Right lobe of liver (tissue), 6 donors: ENCODE data around the gene GREM1. TPM values are rescaled to one million over a fixed set of nuclear protein-coding genes. Genes with fewer than 3 reads are reported as not detected.
A peak's percentile ranks its signal among the peaks of the same experiment; 100 is the strongest.

Source experiments
- ATAC-seq, 4 donors: fragments of 200-7000 bp; cut with Tn5 transposase; one replicate each; pipeline ENCODE4 v1.9.1; 2020; ENCODE audit warnings: mild to moderate bottlenecking in 4 of 4, moderate library complexity in 4 of 4
- DNase-seq, 3 donors: peaks; one replicate each; pipeline ENCODE4 v3.0.0-alpha.2; 2020
- H3K27ac ChIP-seq, 3 donors: fragments of 200-600 bp; one replicate each; pipeline ENCODE4 v1.8.0; 2022
- H3K27me3 ChIP-seq, 2 donors: fragments of 200-600 bp; one replicate each; pipeline ENCODE4 v1.8.0; 2022
- H3K36me3 ChIP-seq, 4 donors: fragments of 200-600 bp; sonication (generic) in 1 of 4; one replicate each; pipeline versions ENCODE4 v1.5.1 to v1.8.0; 2017 to 2022; ENCODE audit warnings: control low read depth in 1 of 4
- H3K4me1 ChIP-seq, 4 donors: fragments of 200-600 bp; sonication (generic) in 1 of 4; one replicate each; pipeline versions ENCODE4 v1.5.1 to v1.8.0; 2017 to 2022; ENCODE audit warnings: control low read depth in 1 of 4
- H3K4me3 ChIP-seq, 3 donors: fragments of 200-600 bp; one replicate each; pipeline ENCODE4 v1.8.0; 2022
- H3K9me3 ChIP-seq, 4 donors: fragments of 200-600 bp; sonication (generic) in 1 of 4; one replicate each; pipeline versions ENCODE4 v1.5.1 to v1.8.0; 2017 to 2022; ENCODE audit warnings: control low read depth in 1 of 4
- POLR2A ChIP-seq: fragments of 450-650 bp; IDR thresholded peaks from one replicate; pipeline ENCODE4 v1.6.1; 2017; ENCODE audit warnings: antibody characterized with exemption, mild to moderate bottlenecking
- WGBS: methylation state at CpG from one replicate; pipeline ENCODE4 v1.1.6; 2018; ENCODE audit warnings: low coverage, low lambda C conversion rate; ENCODE audit not compliant: insufficient coverage; ENCODE audit errors: missing lambda C conversion rate; 5-methylcytosine and 5-hydroxymethylcytosine counted together
- intact Hi-C, 2 donors: fragments of 100-400 bp; cut with DNase I; formaldehyde crosslinking; loops; one replicate each; pipeline versions ENCODE4 v1.11.2 to v1.14.1; 2022
- long read RNA-seq: library from polyadenylated mRNA; unstranded; transcript quantifications from one replicate; pipeline ENCODE4 v2.0.0, GENCODE V29; 2019
- total RNA-seq, 6 experiments: library from RNA; depleted of rRNA in 2 of 6; stranded (reverse); fragments of >200 nt in 2 of 6; fragmentation: NEBNext Ultra II Directional in 3 of 6; extraction: Animal tissue kit (Norgen Biotek cat#: 25700) in 3 of 6; gene quantifications; one replicate each; pipeline versions ENCODE4 v1.1.0 to v1.2.4, GENCODE V29; 2016 to 2023
- TF ChIP-seq, protein P1 (sequence below), 4 donors: fragments of 200-600 bp in 3 of 4; fragments of 450-650 bp in 1 of 4; IDR thresholded peaks; one replicate each; pipeline versions ENCODE4 v1.5.1 to v1.8.0; 2016 to 2022; ENCODE audit warnings: antibody characterized with exemption in 4 of 4, mild to moderate bottlenecking in 2 of 4
- donor health status: DM: no; HTN: yes; CAD: no.
- donor health status: DM: no; HTN: no; CAD: no.
- donor health status: DM: no; HTN: no; CAD: no.
- donor health status: DM: no; HTN: yes; CAD: no.
- donor health status: DM: no; HTN: yes; CAD: no.

Gene GREM1
- total RNA-seq, result 1 to 10 TPM in 2 of 6 experiments, under 1 TPM in 3, not detected in 1; 0.16 to 2.4 (median 0.37) TPM
- long read RNA-seq, result 0 reads

- TF ChIP-seq, protein P1, sequence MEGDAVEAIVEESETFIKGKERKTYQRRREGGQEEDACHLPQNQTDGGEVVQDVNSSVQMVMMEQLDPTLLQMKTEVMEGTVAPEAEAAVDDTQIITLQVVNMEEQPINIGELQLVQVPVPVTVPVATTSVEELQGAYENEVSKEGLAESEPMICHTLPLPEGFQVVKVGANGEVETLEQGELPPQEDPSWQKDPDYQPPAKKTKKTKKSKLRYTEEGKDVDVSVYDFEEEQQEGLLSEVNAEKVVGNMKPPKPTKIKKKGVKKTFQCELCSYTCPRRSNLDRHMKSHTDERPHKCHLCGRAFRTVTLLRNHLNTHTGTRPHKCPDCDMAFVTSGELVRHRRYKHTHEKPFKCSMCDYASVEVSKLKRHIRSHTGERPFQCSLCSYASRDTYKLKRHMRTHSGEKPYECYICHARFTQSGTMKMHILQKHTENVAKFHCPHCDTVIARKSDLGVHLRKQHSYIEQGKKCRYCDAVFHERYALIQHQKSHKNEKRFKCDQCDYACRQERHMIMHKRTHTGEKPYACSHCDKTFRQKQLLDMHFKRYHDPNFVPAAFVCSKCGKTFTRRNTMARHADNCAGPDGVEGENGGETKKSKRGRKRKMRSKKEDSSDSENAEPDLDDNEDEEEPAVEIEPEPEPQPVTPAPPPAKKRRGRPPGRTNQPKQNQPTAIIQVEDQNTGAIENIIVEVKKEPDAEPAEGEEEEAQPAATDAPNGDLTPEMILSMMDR (IDR thresholded peaks at IDR 0.05), result no peak
- no peak for TF ChIP-seq POLR2A
- intact Hi-C loops, result no loop called here
- peaks cover 0 to 19% (median 4%) of the 10 kb centered on the region in 4 donors for H3K4me1 ChIP-seq
- ATAC-seq (peak in 2 of 4 donors; percentile 22 to 37), DNase-seq (no peak)
- H3K36me3 ChIP-seq, result no peaks in the 10 kb centered on the region
- peaks cover 0 to 16% of the 10 kb centered on the region in 2 donors for H3K27me3 ChIP-seq
- no peaks in the 10 kb centered on the region for H3K9me3 ChIP-seq
- H3K4me3 ChIP-seq, result peak within 1 kb of the TSS; percentile 39 to 51 (median 48)
- 3% methylated on average over 8 of the region's 99 CpGs for WGBS
- no peak within 1 kb of the TSS for H3K27ac ChIP-seq
Measured at GRCh38 chr15:32717426-32718226, at the start of gene GREM1. TSS of gene GREM1 (plus strand) at chr15:32718004. CDS start at chr15:32730691, 12,687 bp downstream.

DNA sequence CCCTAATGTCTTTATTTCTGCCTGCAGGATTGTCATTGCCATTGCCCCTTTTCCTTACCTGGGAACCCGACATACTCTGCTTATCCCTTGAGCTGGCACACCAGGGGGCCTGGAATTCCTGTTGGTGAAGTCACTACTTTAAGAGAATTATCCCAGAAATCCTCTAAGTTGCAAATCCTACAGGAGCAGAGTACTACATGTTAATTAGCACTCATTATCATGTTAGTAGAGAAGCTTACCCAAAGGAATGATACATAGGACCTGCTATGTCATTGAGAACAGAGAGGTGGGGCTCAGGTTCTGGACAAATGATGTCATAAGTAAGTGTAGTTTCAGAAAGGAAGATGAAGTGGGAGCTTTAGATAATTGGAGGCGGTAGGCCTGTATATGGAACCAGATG, 48.9 kb upstream of the GREM1 start:
- ATAC-seq (no peak), DNase-seq (no peak)
- Histone ChIP-seq H3K9me3 (no peaks in the 10 kb centered on the region), H3K4me3 (no peak overlapping the region), H3K36me3 (no peaks in the 10 kb centered on the region), H3K4me1 (peaks cover 0 to 15% (median 2%) of the 10 kb centered on the region in 4 donors), H3K27me3 (no peaks in the 10 kb centered on the region), H3K27ac (no peak overlapping the region)
- TF ChIP-seq, protein P1 (IDR thresholded peaks at IDR 0.05), result no peak
- TF ChIP-seq POLR2A, result no peak
- WGBS, result 100% methylated on average over 2 of the region's 2 CpGs
- intact Hi-C loops, result loop anchor here in 1 of 2 donors (10.0 kb wide), 1 partner anchor 266 kb away; no protein-coding TSS in a partner anchor

- intact Hi-C loops, result loop anchor here in 1 of 2 donors (10.0 kb wide), 1 partner anchor 265 kb away; no protein-coding TSS in a partner anchor
- no peaks in the 10 kb centered on the region for H3K9me3 ChIP-seq
- no peaks in the 10 kb centered on the region for H3K27me3 ChIP-seq
- peaks cover 0 to 15% (median 2%) of the 10 kb centered on the region in 4 donors for H3K4me1 ChIP-seq
- TF ChIP-seq, protein P1 (IDR thresholded peaks at IDR 0.05), result no peak
- TF ChIP-seq POLR2A, result no peak
- ATAC-seq (peak; percentile 70 to 86 (median 82)), DNase-seq (peak in 1 of 3 donors; percentile 51)
- no peak overlapping the region for H3K4me3 ChIP-seq
- no peak overlapping the region for H3K27ac ChIP-seq
- H3K36me3 ChIP-seq, result no peaks in the 10 kb centered on the region
- WGBS, result 38% methylated on average over 5 of the region's 5 CpGs
Measured at GRCh38 chr15:32669896-32670611, 47.8 kb upstream of the GREM1 start.

- intact Hi-C loops, result no loop called here
- Histone ChIP-seq H3K36me3 (no peaks in the 10 kb centered on the region), H3K4me1 (peaks cover 0 to 15% (median 2%) of the 10 kb centered on the region in 4 donors), H3K27me3 (no peaks in the 10 kb centered on the region), H3K27ac (no peak overlapping the region), H3K4me3 (no peak overlapping the region), H3K9me3 (no peaks in the 10 kb centered on the region)
- 45% methylated on average over 3 of the region's 3 CpGs for WGBS
- DNase-seq (no peak), ATAC-seq (peak in 3 of 4 donors; percentile 30 to 56 (median 44))
- TF ChIP-seq POLR2A, result no peak
- TF ChIP-seq, protein P1 (IDR thresholded peaks at IDR 0.05), result no peak
Measured at GRCh38 chr15:32670623-32671022, 47.2 kb upstream of the GREM1 start.
